Right lobe of liver (tissue), 6 donors: ENCODE results near the gene RNF133. TPM values are rescaled to one million over a fixed set of nuclear protein-coding genes. Genes with fewer than 3 reads are reported as not detected.

Experiments
- ATAC-seq, 4 donors: fragments of 200-7000 bp; cut with Tn5 transposase; one replicate each; pipeline ENCODE4 v1.9.1; 2020; ENCODE audit warnings: mild to moderate bottlenecking in 4 of 4, moderate library complexity in 4 of 4
- DNase-seq, 3 donors: peaks; one replicate each; pipeline ENCODE4 v3.0.0-alpha.2; 2020
- H3K27ac ChIP-seq, 3 donors: fragments of 200-600 bp; one replicate each; pipeline ENCODE4 v1.8.0; 2022
- H3K27me3 ChIP-seq, 2 donors: fragments of 200-600 bp; one replicate each; pipeline ENCODE4 v1.8.0; 2022
- H3K36me3 ChIP-seq, 4 donors: fragments of 200-600 bp; sonication (generic) in 1 of 4; one replicate each; pipeline versions ENCODE4 v1.5.1 to v1.8.0; 2017 to 2022; ENCODE audit warnings: control low read depth in 1 of 4
- H3K4me1 ChIP-seq, 4 donors: fragments of 200-600 bp; sonication (generic) in 1 of 4; one replicate each; pipeline versions ENCODE4 v1.5.1 to v1.8.0; 2017 to 2022; ENCODE audit warnings: control low read depth in 1 of 4
- H3K4me3 ChIP-seq, 3 donors: fragments of 200-600 bp; one replicate each; pipeline ENCODE4 v1.8.0; 2022
- H3K9me3 ChIP-seq, 4 donors: fragments of 200-600 bp; sonication (generic) in 1 of 4; one replicate each; pipeline versions ENCODE4 v1.5.1 to v1.8.0; 2017 to 2022; ENCODE audit warnings: control low read depth in 1 of 4
- CTCF ChIP-seq, 4 donors: fragments of 200-600 bp in 3 of 4; fragments of 450-650 bp in 1 of 4; IDR thresholded peaks; one replicate each; pipeline versions ENCODE4 v1.5.1 to v1.8.0; 2016 to 2022; ENCODE audit warnings: antibody characterized with exemption in 4 of 4, mild to moderate bottlenecking in 2 of 4
- POLR2A ChIP-seq: fragments of 450-650 bp; IDR thresholded peaks from one replicate; pipeline ENCODE4 v1.6.1; 2017; ENCODE audit warnings: antibody characterized with exemption, mild to moderate bottlenecking
- WGBS: methylation state at CpG from one replicate; pipeline ENCODE4 v1.1.6; 2018; ENCODE audit warnings: low coverage, low lambda C conversion rate; ENCODE audit not compliant: insufficient coverage; ENCODE audit errors: missing lambda C conversion rate; 5-methylcytosine and 5-hydroxymethylcytosine counted together
- intact Hi-C, 2 donors: fragments of 100-400 bp; cut with DNase I; formaldehyde crosslinking; loops; one replicate each; pipeline versions ENCODE4 v1.11.2 to v1.14.1; 2022
- total RNA-seq, 6 experiments: library from RNA; depleted of rRNA in 2 of 6; stranded (reverse); fragments of >200 nt in 2 of 6; fragmentation: NEBNext Ultra II Directional in 3 of 6; extraction: Animal tissue kit (Norgen Biotek cat#: 25700) in 3 of 6; gene quantifications; one replicate each; pipeline versions ENCODE4 v1.1.0 to v1.2.4, GENCODE V29; 2016 to 2023
- donor health status: DM: no; HTN: yes; CAD: no.
- donor health status: DM: no; HTN: no; CAD: no.
- donor health status: DM: no; HTN: no; CAD: no.
- donor health status: DM: no; HTN: yes; CAD: no.
- donor health status: DM: no; HTN: yes; CAD: no.

RNF133 gene
- total RNA-seq, 6 experiments from 2014 or later, result 0.22 to 0.74 (median 0.35) TPM; not detected in 1

- Histone ChIP-seq H3K27me3 (no peaks in the 10 kb centered on the region), H3K4me1 (no peaks in the 10 kb centered on the region), H3K4me3 (no peak overlapping the region), H3K27ac (no peak overlapping the region), H3K9me3 (no peaks in the 10 kb centered on the region), H3K36me3 (no peaks in the 10 kb centered on the region)
- intact Hi-C loops, result no loop called here
- TF ChIP-seq POLR2A (no peak), CTCF (IDR thresholded peaks at IDR 0.05) (no peak)
- no peak for ATAC-seq
- WGBS, result 91% methylated on average over 7 of the region's 7 CpGs
- DNase-seq, result no peak
Observed at GRCh38 chr7:122709930-122710646, 11.2 kb upstream of the RNF133 start.

GRCh38 chr7:122706836-122707235 is 7.9 kb upstream of the RNF133 start:
- TF ChIP-seq CTCF (IDR thresholded peaks at IDR 0.05) (no peak), POLR2A (no peak)
- DNase-seq (no peak), ATAC-seq (no peak)
- Histone ChIP-seq H3K4me1 (no peaks in the 10 kb centered on the region), H3K9me3 (no peaks in the 10 kb centered on the region), H3K27ac (no peak overlapping the region), H3K4me3 (no peak overlapping the region), H3K27me3 (no peaks in the 10 kb centered on the region), H3K36me3 (no peaks in the 10 kb centered on the region)
- intact Hi-C loops, result no loop called here
- 79% methylated on average over 2 of the region's 2 CpGs for WGBS

- Histone ChIP-seq H3K36me3 (no peaks in the 10 kb centered on the region), H3K9me3 (no peaks in the 10 kb centered on the region), H3K27me3 (no peaks in the 10 kb centered on the region), H3K4me3 (no peak within 1 kb of the TSS), H3K27ac (no peak within 1 kb of the TSS), H3K4me1 (no peaks in the 10 kb centered on the region)
- 78% methylated on average over 1 of the region's 1 CpG for WGBS
- ATAC-seq (no peak), DNase-seq (no peak)
- intact Hi-C loops, result no loop called here
- TF ChIP-seq POLR2A, result no peak
- no peak for TF ChIP-seq CTCF (IDR thresholded peaks at IDR 0.05)
Observed at GRCh38 chr7:122702872-122703510, 4.1 kb upstream of the RNF133 start, which contains the start of gene RNF148. RNF148 (minus strand) TSS chr7:122702922; CDS start chr7:122702750, 172 bp downstream.

GRCh38 chr7:122695816-122696215 is 3.1 kb downstream of the RNF133 start:
- no peaks in the 10 kb centered on the region for H3K27me3 ChIP-seq
- H3K4me1 ChIP-seq, result no peaks in the 10 kb centered on the region
- no peaks in the 10 kb centered on the region for H3K9me3 ChIP-seq
- no peak for TF ChIP-seq CTCF (IDR thresholded peaks at IDR 0.05)
- no peak for TF ChIP-seq POLR2A
- 100% methylated on average over 1 of the region's 1 CpG for WGBS
- no peak overlapping the region for H3K27ac ChIP-seq
- H3K4me3 ChIP-seq, result no peak overlapping the region
- no peak for ATAC-seq
- no peaks in the 10 kb centered on the region for H3K36me3 ChIP-seq
- no peak for DNase-seq
- intact Hi-C loops, result no loop called here
